HG03039 (cell line): Measurements from ENCODE around the gene BMAL1.
"Not testable (repeated sequence)": the region's sequence is repeated elsewhere in the genome, so short reads cannot be mapped to it uniquely, and the experiment has no call there.

Experiments used
- ATAC-seq: cut with Tn5 transposase; IDR thresholded peaks from one replicate; pipeline ENCODE4 v1.9.1; 2021; ENCODE audit warnings: mild to moderate bottlenecking, moderate library complexity; ENCODE audit not compliant: unreplicated experiment

Gene BMAL1

GRCh38 chr11:13436836-13437235 is 159.2 kb downstream of the BMAL1 start:
- ATAC-seq: not testable (repeated sequence)
